ENCODE data around the gene LCAT. TPM values are rescaled to one million over a fixed set of nuclear protein-coding genes. Genes with fewer than 3 reads are reported as not detected.
"Not testable (repeated sequence)": the region's sequence is repeated elsewhere in the genome, so short reads cannot be mapped to it uniquely, and the experiment has no call there.

Gene LCAT
- total RNA-seq, 1 experiment from 2014 or later, result 14.0 TPM

- no TSS peak for BruUV-seq (replicated peaks)
- POLR2A ChIA-PET, result no interaction called here
- H3K9me3 ChIP-seq (ENCODE audit: control insufficient read depth, insufficient read depth, low read depth, low read length), result no peaks in the 10 kb centered on the region
- no peaks in the 10 kb centered on the region; the same call in 1 of the 2 replicates for H3K4me1 ChIP-seq (ENCODE audit: control insufficient read depth, insufficient read depth, low read length)
- no peak overlapping the region for H3K27ac ChIP-seq (ENCODE audit: low read length)
- ATAC-seq, result no peak
- TF ChIP-seq SIN3A (IDR thresholded peaks at IDR 0.05; ENCODE audit: borderline replicate concordance, insufficient read depth, low read depth, low read length) (no peak), REST (IDR thresholded peaks at IDR 0.05; ENCODE audit: insufficient read depth in 1 of 2, low read depth in 2 of 2, low read length in 1 of 2) (no peak), TCF7L2 (IDR thresholded peaks at IDR 0.05; ENCODE audit: low read depth, low read length) (no peak), CTCF (IDR thresholded peaks at IDR 0.05) (no peak), POLR2AphosphoS5 (IDR thresholded peaks at IDR 0.05; ENCODE audit: low read depth, low read length) (no peak)
- CTCF ChIA-PET, result no interaction called here
- no peaks in the 10 kb centered on the region for H3K27me3 ChIP-seq (ENCODE audit: control insufficient read depth, insufficient read depth, low read length)
- H3K36me3 ChIP-seq (ENCODE audit: control insufficient read depth, insufficient read depth, low read length), result no peaks in the 10 kb centered on the region
- H3K4me3 ChIP-seq (ENCODE audit: low read depth in 2 of 2, low read length in 2 of 2), result no peak overlapping the region
- intact Hi-C loops (cut with micrococcal nuclease; ENCODE audit: unreplicated experiment) (no loop called here), in situ Hi-C loops (cut with HindIII; ENCODE audit: low pct_unique_long_range_greater_than_20kb, low sequenced_read_pairs) (no loop called here)
- no peak for DNase-seq (ENCODE audit: low read depth, low spot score)
Measured at GRCh38 chr16:67915831-67916723, 27.8 kb downstream of the LCAT start.

GRCh38 chr16:67915496-67915769, 28.5 kb downstream of the LCAT start:
- in situ Hi-C loops (cut with HindIII; ENCODE audit: low pct_unique_long_range_greater_than_20kb, low sequenced_read_pairs); ATAC-seq; H3K27ac ChIP-seq (ENCODE audit: low read length); CTCF ChIA-PET; H3K36me3 ChIP-seq (ENCODE audit: control insufficient read depth, insufficient read depth, low read length); intact Hi-C loops (cut with micrococcal nuclease; ENCODE audit: unreplicated experiment); BruUV-seq (replicated peaks); POLR2A ChIA-PET; H3K9me3 ChIP-seq (ENCODE audit: control insufficient read depth, insufficient read depth, low read depth, low read length); DNase-seq (ENCODE audit: low read depth, low spot score); H3K4me1 ChIP-seq (ENCODE audit: control insufficient read depth, insufficient read depth, low read length); H3K4me3 ChIP-seq (ENCODE audit: low read depth in 2 of 2, low read length in 2 of 2); H3K27me3 ChIP-seq (ENCODE audit: control insufficient read depth, insufficient read depth, low read length): not testable (repeated sequence)

GRCh38 chr16:67914758-67915495, 29.0 kb downstream of the LCAT start:
- CTCF ChIA-PET, result no interaction called here
- in situ Hi-C loops (cut with HindIII; ENCODE audit: low pct_unique_long_range_greater_than_20kb, low sequenced_read_pairs) (no loop called here), intact Hi-C loops (cut with micrococcal nuclease; ENCODE audit: unreplicated experiment) (no loop called here)
- ATAC-seq (no peak), DNase-seq (ENCODE audit: low read depth, low spot score) (no peak)
- no peaks in the 10 kb centered on the region for H3K27me3 ChIP-seq (ENCODE audit: control insufficient read depth, insufficient read depth, low read length)
- no peak overlapping the region for H3K27ac ChIP-seq (ENCODE audit: low read length)
- no peak overlapping the region for H3K4me3 ChIP-seq (ENCODE audit: low read depth in 2 of 2, low read length in 2 of 2)
- H3K36me3 ChIP-seq (ENCODE audit: control insufficient read depth, insufficient read depth, low read length), result no peaks in the 10 kb centered on the region
- no peak for TF ChIP-seq TCF7L2 (IDR thresholded peaks at IDR 0.05; ENCODE audit: low read depth, low read length)
- no peak for TF ChIP-seq CTCF (IDR thresholded peaks at IDR 0.05)
- no peak for TF ChIP-seq SIN3A (IDR thresholded peaks at IDR 0.05; ENCODE audit: borderline replicate concordance, insufficient read depth, low read depth, low read length)
- TF ChIP-seq REST (IDR thresholded peaks at IDR 0.05; ENCODE audit: insufficient read depth in 1 of 2, low read depth in 2 of 2, low read length in 1 of 2), result no peak
- TF ChIP-seq POLR2AphosphoS5 (IDR thresholded peaks at IDR 0.05; ENCODE audit: low read depth, low read length), result no peak
- BruUV-seq (replicated peaks), result no TSS peak
- POLR2A ChIA-PET, result no interaction called here
- no peaks in the 10 kb centered on the region for H3K9me3 ChIP-seq (ENCODE audit: control insufficient read depth, insufficient read depth, low read depth, low read length)
- no peaks in the 10 kb centered on the region; the same call in 1 of the 2 replicates for H3K4me1 ChIP-seq (ENCODE audit: control insufficient read depth, insufficient read depth, low read length)
